ENCODE results near the gene IVD.

Gene IVD

DNA sequence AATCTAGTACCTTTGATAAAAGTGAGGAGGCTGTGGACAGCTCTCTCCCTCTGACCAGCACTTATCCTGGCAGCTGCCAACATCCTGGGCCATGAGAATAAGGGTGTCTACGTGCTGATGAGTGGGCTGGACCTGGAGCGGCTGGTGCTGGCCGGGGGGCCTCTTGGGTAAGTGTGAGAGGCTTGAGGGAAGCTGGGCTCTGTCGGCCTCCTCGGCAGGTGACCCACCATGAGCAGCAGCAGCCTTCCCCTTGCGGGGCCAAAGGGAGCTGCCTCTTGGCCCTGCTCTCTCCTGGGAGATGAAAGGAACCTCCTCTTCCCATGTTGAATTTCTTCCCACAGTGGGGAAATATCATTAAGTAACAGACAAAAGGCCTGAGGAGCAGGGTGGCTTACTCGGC lies 9.2 kb downstream of the IVD start:
- no peak for DNase-seq (ENCODE audit: low spot score)

DNA sequence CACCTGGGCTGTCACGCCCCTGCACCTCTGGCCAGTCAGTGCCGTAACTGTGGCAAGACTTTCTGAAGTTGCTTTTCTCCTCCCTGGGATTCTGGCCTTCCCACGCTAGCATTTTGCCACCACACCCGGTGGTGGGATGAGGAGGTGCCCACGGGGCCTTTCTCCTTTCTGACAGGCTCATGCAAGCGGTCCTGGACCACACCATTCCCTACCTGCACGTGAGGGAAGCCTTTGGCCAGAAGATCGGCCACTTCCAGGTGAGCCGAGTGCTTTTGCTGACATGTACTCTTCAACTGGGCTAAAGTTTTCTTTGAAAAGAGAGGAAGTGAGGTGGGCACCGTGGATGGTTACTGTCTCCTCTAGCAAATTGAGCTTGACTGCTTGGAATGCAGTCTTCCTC lies 9.6 kb downstream of the IVD start:
- DNase-seq (ENCODE audit: low spot score) = no peak

DNA sequence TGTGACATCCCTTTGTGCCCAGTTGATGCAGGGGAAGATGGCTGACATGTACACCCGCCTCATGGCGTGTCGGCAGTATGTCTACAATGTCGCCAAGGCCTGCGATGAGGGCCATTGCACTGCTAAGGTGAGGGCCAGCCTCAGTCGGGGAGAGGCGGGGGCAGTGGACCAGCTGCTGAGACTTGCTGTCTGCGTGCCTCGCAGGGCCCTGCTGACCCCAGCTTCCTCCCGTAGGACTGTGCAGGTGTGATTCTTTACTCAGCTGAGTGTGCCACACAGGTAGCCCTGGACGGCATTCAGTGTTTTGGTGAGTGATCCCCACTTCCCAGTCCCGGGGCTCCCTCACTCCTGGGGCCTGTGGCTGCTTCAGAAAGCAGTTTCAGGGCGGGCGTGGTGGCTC lies 10.5 kb downstream of the IVD start:
- no peak for DNase-seq (ENCODE audit: low spot score)

- no peak for DNase-seq (ENCODE audit: low spot score)
Measured at GRCh38 chr15:40418126-40418525, 12.5 kb downstream of the IVD start.

GRCh38 chr15:40420071-40420713 lies 14.6 kb downstream of the IVD start:
- no peak for DNase-seq (ENCODE audit: low spot score)

DNA sequence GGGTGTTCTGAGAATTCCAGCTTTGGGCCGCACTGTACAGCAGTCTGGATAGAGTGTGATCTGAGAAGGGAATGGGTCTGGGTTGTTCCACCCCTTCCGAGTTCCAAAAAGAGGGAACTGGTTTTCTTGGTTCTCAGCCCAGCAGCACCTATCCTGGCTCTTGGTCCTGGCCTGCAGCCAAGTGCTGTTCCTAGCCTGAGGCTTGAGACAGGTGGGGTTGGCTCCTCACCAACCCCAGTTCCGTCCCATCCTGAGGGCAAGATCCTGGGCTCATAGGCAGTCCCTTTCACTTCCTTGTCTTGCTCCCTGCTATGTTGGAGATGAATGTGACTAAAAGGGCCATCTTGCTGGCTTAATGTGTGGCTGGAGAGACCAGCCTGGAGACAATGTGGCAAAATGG lies 15.2 kb downstream of the IVD start:
- no peak for DNase-seq (ENCODE audit: low spot score)

DNA sequence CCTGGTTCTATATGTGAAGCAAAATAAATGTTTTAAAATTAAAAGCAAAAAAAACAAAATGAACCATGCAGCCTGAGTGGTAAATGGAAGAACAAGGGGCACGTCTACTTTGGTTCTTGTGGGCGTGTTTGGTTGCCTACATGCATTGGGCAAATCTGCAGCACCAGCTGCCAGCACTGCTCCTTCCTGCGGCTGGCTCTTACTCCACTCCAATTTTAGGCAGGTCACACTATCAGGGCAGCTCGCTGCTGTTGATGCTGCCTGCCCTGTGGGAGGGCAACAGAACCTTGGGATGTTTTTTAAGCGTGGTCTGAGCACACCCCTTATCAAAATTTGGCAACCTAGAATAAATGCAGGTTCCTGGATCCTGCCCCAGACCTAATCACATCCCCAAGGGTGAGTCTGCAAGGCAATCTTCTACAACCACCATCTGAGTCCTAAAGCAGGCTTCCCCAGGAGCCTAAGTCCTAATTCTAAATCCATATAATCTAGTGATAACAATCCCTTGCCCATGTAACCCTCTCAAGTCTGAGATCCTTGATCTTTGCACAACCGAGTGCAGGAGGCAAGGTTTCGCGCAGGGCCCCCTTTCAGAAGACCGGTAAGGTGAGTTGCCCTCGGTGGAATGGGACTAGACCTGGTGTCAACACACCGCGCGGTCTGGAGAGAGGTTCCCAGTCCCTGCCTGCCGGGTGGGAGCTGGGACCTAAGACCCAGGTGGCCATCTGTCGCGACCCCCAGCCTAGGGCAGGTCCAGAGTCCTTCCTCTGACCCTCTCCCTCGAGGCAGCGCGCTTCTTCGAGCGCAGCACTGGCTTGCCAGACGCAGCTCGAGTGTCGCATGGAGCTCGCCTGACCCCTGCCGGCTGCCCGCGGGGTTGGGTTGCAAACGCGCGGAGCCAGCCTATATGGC lies 15.9 kb downstream of the IVD start:
- DNase-seq (ENCODE audit: low spot score) = peak; percentile 72

DNA sequence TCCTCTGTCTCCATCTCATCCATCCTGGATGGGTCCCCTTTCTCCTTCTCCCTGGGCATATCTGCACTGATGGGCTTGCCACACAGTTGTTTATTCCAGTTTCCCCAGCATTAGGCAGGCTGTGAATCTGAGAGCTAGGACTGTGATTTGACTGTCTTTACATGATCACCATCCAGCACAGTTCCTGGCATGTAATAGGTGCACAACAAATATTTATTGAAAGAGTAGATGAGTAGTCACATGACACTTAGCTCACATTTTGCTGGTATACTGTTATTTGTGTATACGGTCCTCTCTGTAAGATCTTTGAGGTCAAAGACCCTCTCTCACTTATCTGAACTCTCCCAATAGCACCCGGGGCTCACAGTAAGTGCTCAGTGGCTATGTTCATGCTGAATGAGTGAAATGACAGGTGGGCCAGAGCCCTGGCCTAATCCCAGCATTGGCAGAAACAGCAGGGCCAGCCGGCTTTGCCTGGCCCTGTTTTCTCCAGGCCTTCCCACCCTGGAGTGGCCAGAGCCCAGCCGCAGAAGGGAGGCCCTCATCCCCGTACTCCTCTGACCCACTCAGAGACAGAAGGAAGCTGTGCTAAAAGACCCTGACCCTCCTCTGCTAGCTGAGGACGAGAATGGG lies 19.0 kb downstream of the IVD start:
- DNase-seq (ENCODE audit: low spot score) = no peak

DNA sequence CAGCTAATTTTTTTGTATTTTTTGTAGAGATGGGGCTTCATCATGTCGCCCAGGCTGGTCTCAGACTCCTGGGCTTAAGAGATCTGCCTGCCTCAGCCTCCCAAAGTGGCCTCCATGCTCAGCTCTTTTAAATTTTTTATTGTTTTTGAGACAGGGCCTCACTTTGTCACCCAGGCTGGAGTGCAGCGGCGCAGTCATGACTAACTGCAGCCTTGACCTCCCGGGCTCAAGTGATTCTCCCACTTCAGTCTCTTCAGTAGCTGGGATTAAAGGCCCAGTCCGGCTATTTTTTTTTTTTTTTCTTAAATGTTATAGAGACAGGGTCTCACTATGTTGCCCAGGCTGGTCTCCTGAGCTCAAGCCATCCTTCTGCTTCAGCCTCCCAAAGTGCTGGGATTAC lies 20.1 kb downstream of the IVD start:
- no peak for DNase-seq (ENCODE audit: low spot score)

- DNase-seq (ENCODE audit: low spot score) = no peak
Measured at GRCh38 chr15:40427188-40427587, 21.6 kb downstream of the IVD start.

DNA sequence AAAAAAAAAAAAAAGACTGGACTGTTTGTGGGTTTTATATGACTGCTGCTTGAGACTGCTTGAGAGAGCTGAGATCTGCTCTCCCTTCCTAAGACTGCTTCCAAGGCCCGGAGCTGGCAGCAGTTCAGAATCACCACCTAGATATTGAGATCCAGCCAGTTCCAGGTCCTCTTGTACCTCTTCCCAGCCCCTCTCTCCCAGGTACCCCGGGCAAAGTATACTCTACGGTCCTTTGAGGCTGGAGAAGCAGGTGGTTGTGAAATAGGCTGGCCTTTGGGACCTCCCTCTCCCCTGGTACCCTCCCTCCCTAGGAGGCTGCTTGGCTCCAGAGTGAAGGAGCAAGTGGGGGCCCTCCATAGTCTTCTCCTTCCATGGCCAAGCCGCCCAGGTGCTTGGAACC lies 22.6 kb downstream of the IVD start:
- no peak for DNase-seq (ENCODE audit: low spot score)

DNA sequence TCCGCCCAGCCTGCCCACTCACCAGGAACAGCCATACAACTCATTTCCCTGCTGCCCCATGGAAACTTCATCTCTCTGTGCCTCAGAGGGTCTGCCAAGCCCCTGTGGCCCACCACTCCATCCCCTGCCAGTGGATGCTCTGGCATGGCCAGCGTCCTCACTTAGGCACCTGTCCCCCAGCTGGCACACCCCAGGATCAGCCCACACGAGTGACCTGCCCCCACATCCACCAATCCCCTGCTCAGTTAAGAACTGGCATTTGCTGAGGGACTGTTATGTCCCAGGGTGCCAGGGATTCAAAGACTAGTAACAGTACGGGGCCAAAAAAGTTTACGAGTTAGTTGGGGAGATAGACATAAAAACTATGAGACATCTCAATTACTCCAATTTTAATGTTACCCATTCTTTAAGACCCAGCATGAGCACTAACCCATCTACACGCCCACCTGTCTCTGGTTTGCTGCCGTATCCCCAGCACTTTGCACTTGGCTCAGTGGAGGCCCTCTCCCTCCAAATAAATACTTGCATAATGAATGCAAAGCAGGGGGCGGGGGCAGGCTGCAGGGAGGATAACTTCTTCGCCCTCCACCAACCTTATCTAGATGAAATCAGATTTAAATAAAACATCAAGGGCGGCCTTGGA lies 23.6 kb downstream of the IVD start:
- no peak for DNase-seq (ENCODE audit: low spot score)

- DNase-seq (ENCODE audit: low spot score) = no peak
Measured at GRCh38 chr15:40430271-40430805, 24.7 kb downstream of the IVD start.

GRCh38 chr15:40435023-40435709 lies 29.6 kb downstream of the IVD start:
- DNase-seq (ENCODE audit: low spot score) = no peak

- DNase-seq (ENCODE audit: low spot score) = no peak
Measured at GRCh38 chr15:40435710-40436089, 30.1 kb downstream of the IVD start.

GRCh38 chr15:40436116-40436891 lies 30.7 kb downstream of the IVD start:
- DNase-seq (ENCODE audit: low spot score) = no peak

DNA sequence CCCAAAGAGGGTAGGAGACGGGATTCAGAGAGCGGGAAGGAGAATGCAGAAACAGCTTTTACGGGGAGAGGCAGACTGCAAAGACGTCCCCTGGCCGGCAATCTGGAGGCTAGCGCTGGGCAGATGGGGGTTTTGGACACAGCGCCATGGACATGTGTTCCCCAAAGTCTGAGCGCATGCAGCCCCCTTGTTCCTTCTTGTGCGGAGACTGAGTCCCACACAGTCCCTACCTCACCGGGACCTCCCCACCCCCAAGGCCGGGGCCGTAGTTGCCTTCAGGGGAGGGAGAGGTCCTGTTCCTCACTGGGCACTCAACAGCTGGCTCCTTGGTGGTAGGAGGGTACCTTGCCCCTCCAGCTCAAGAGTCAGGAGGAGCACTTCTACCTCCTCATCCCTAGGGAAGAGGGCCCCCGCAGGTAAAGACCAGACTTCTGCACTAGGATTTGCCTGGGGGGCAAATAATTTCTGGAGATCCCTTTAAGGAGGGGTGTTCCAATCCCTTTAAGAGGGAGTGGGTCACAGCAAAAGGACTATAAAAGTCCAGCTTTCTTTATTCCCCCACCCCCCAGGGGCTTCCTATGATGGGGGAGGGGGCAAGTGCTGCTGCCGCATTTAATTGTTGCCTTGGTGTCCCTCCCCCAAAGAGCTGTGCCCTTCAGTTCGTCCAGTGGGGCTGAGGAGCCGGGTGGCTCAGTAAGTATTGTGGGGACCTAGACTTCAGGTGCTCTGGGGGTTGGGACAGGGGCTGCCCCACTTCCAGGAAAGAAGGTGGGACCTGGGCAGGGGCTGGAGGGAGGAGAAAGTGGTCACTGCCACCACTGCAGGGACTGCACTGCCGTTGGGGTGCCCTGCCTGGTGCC lies 31.5 kb downstream of the IVD start:
- no peak for DNase-seq (ENCODE audit: low spot score)

DNA sequence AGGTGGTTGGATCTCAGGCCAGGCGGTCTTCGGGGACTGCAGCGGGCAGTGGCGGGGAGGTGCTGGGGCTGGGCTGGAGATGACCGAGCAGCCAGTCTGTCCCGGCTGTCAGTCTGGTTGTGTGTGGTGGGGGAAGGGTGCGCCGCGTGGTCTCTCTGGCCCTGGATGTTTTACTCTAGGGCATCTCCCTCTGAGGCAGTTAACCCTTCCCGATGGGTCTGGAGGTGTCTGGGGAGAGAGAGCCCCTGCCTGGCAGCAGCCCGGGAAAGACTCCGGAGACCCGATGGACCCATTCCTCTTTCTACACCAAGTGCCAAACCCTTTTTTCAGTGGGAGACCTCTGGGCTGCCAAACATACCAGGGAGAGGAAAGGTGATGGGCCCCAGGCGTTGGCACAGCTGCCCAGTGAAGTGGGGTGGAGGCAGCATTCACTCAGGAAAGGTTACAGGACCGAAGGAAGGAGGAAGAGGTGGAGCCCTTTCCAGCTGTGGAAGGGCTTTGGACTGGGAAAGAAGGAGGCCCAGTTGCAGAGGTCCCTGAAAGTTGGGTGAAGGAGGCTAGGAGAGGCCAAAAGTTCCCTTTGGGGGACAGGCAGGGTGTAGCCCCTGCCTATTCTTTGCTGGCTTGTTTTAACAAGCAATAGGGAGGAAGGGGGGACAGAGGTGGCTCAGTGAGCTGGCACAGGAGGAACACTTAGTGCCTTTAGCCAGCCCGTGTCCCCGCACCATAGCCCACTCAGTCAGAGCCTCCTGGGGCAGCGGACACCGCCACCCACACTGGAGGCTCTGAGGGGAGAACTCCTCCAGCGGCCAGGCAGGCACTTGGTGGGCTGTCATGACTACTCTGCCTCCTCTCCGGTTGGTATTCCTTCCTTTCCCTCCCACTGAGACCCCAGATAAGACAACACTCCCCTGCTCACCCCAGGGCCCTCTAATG lies 32.4 kb downstream of the IVD start:
- no peak for DNase-seq (ENCODE audit: low spot score)

GRCh38 chr15:40438712-40439111 lies 33.1 kb downstream of the IVD start:
- no peak for DNase-seq (ENCODE audit: low spot score)
